PC-9 (cell line): ENCODE results near the gene DAAM1. TPM values are rescaled to one million over a fixed set of nuclear protein-coding genes. Genes with fewer than 3 reads are reported as not detected.

Source experiments
- BruUV-seq: library from RNA; stranded (reverse); fragments of 400-500 nt; replicated peaks from 2 replicates; lab custom pipeline; 2021; lab: Mats Ljungman, UMichigan
- CTCF ChIA-PET: fragments of 300-600 bp; sonication (Branson Sonifier 250); formaldehyde crosslinking; loops from one replicate; lab custom pipeline; 2022; ENCODE audit warnings: antibody characterized with exemption; lab: Charles Lee
- POLR2A ChIA-PET: fragments of 300-600 bp; sonication (Branson Sonifier 250); formaldehyde crosslinking; loops from one replicate; lab custom pipeline; 2022; ENCODE audit warnings: antibody characterized with exemption; ENCODE audit not compliant: unreplicated experiment; lab: Charles Lee
- DNase-seq, 2 experiments: peaks; one replicate each; pipeline versions ENCODE4 v3.0.0 to v3.0.0-alpha.2; 2015 to 2022; ENCODE audit warnings: mixed read lengths in 1 of 2
- H2AFZ ChIP-seq: fragments of 200-600 bp; sonication (generic); 2 replicates; pipeline ENCODE4 v1.8.1; 2017; ENCODE audit warnings: antibody characterized with exemption
- H3F3A ChIP-seq: fragments of 200-600 bp; sonication (generic); 2 replicates; pipeline ENCODE4 v1.8.1; 2017; ENCODE audit warnings: antibody characterized with exemption, mild to moderate bottlenecking, low read depth; ENCODE audit not compliant: insufficient read depth
- H3K27ac ChIP-seq: fragments of 200-600 bp; sonication (generic); 2 replicates; pipeline ENCODE4 v1.6.1; 2016; ENCODE audit warnings: mixed run types
- H3K27me3 ChIP-seq: fragments of 200-600 bp; sonication (generic); 2 replicates; pipeline ENCODE4 v1.6.1; 2016; ENCODE audit warnings: low read depth, mixed run types; ENCODE audit not compliant: insufficient read depth
- H3K36me3 ChIP-seq: fragments of 200-600 bp; sonication (generic); 2 replicates; pipeline ENCODE4 v1.6.1; 2016; ENCODE audit warnings: low read depth, mixed run types
- H3K4me1 ChIP-seq: fragments of 200-600 bp; sonication (generic); replicated peaks from 2 replicates; pipeline ENCODE4 v1.6.1; 2016; ENCODE audit warnings: mixed run types; ENCODE audit not compliant: insufficient read depth
- H3K4me2 ChIP-seq: fragments of 200-600 bp; sonication (generic); 2 replicates; pipeline ENCODE4 v1.6.1; 2017; ENCODE audit warnings: mixed run types
- H3K4me3 ChIP-seq: fragments of 200-600 bp; sonication (generic); 2 replicates; pipeline ENCODE4 v1.6.1; 2016; ENCODE audit warnings: mixed run types
- H3K79me2 ChIP-seq: fragments of 200-600 bp; sonication (generic); 2 replicates; pipeline ENCODE4 v1.6.1; 2017; ENCODE audit warnings: low read depth, mixed run types
- H3K9me2 ChIP-seq: fragments of 200-600 bp; sonication (generic); 2 replicates; pipeline ENCODE4 v1.8.1; 2017; ENCODE audit warnings: mild to moderate bottlenecking; ENCODE audit not compliant: insufficient read depth
- H3K9me3 ChIP-seq: fragments of 200-600 bp; sonication (generic); 2 replicates; pipeline ENCODE4 v1.8.1; 2016; ENCODE audit warnings: low read depth; ENCODE audit not compliant: insufficient read depth
- H4K20me1 ChIP-seq: fragments of 200-600 bp; sonication (generic); 2 replicates; pipeline ENCODE4 v1.8.1; 2017; ENCODE audit not compliant: insufficient read depth
- EZH2 ChIP-seq: fragments of 200-600 bp; sonication (generic); IDR thresholded peaks from 2 replicates; pipeline ENCODE4 v1.8.0; 2017; ENCODE audit warnings: antibody characterized with exemption, low read depth
- intact Hi-C: fragments of 100-400 bp; cut with micrococcal nuclease; formaldehyde crosslinking; loops from one replicate; pipeline ENCODE4 v1.10.0; 2022; ENCODE audit not compliant: unreplicated experiment
- total RNA-seq: library from RNA; stranded (reverse); gene quantifications from 2 replicates; pipeline ENCODE4 v1.2.3, GENCODE V29; 2021
- TF ChIP-seq, protein P1 (sequence below): fragments of 200-600 bp; sonication (generic); conservative IDR thresholded peaks from 2 replicates; pipeline ENCODE4 v1.6.1; 2017; ENCODE audit warnings: mixed run types, antibody characterized with exemption, mild to moderate bottlenecking, moderate library complexity

DAAM1 gene
- total RNA-seq, 1 experiment from 2014 or later = 70.7 TPM

DNA sequence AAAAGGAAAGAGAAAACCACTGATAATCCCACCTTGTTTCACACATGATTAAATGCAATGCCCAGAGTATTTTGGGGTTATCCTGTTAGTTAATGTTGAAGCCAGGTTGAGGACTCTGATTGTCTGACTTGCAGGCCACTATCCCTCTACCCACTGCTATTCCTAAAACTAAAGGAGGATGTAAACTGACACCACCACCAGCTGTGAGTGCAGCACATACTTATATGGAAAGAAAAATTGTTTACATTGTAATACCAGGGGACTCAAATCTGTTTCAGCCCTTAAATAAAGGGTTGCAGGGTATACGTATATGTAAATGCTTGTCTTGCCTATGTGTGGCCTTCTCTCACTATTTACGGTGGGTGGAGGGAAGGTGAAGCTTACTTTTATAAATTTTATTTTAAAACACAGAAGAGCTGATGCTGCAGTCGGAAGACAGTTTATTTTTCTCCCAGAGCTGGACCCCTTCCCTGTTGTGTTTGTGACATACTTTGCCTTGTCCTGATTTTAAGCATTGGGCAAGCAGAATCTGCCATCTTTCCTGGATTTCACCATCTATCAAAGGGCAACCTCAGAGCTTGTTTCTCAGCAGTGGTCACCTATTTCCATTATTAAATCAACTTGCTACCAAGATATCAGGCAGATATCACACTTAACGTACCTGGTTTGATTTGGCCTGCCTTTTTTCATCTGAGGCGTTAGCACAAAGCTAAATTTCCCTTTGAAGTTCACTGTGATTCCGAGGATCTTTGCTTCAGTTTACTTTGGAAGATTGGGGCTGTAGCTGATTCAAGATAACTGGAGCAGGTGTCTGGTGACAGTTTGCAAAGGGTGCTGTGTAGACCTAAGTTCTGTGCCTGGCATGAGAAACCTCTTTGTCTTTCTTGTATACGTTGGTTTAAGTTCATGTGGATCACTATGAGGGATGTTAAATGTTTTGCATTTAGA is 25.2 kb downstream of the DAAM1 start:
- Histone ChIP-seq H3K9me3 (no peaks in the 10 kb centered on the region), H3K36me3 (no peaks in the 10 kb centered on the region), H3K4me1 (peaks cover 3% of the 10 kb centered on the region; the same call in 1 of the 2 replicates), H3K27me3 (no peaks in the 10 kb centered on the region), H3K4me3 (no peak overlapping the region), H3K4me2 (no peak overlapping the region), H4K20me1 (no peaks in the 10 kb centered on the region), H2AFZ (no peak overlapping the region), H3F3A (no peaks in the 10 kb centered on the region), H3K9me2 (no peaks in the 10 kb centered on the region), H3K27ac (no peak overlapping the region), H3K79me2 (peaks cover 14% of the 10 kb centered on the region; the same call in 1 of the 2 replicates)
- CTCF ChIA-PET = interaction anchor here (0.5 kb wide), 1 partner anchor 100 kb away, joined by 3 read pairs; no protein-coding TSS in a partner anchor
- BruUV-seq = no TSS peak
- POLR2A ChIA-PET = interaction anchor here (0.5 kb wide), 1 partner anchor 54 kb away, joined by 9 read pairs; no protein-coding TSS in a partner anchor
- TF ChIP-seq EZH2 = no peak
- DNase-seq = no peak
- intact Hi-C loops = no loop called here

DNA sequence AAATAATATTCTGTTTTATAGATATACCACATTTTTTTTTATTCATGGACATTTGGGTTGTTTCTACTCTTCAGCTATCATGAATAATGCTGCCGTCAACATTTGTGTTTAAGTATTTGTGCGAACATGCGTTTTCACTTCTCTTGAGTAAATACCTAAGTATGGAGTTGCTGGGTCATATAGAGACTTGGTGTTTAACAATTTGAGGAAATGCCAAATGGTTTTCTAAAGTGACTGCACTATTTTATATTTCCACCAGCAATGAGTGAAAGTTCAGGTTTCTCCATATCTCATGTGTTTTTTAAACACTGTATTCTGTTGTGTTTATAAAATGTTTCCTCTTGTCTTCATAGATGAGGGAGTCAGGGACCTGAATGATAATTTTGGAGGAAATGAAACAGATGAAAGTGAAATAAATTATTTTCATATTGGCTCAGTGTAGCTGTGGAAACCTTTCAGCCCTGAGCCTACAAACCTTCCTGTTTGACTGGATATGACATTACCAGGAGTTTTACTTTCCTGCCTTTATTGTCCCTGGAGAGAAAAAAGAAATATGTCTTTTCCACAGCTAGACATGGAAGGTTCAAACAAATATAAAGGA is 26.3 kb downstream of the DAAM1 start:
- DNase-seq = no peak
- peaks cover 16% of the 10 kb centered on the region; the same call in 1 of the 2 replicates for H3K79me2 ChIP-seq
- ChIA-PET POLR2A (interaction anchor here (0.7 kb wide), 1 partner anchor 21 kb away, joined by 3 read pairs; no protein-coding TSS in a partner anchor), CTCF (no interaction called here)
- no peaks in the 10 kb centered on the region for H3K9me3 ChIP-seq
- no peak overlapping the region for H3K4me3 ChIP-seq
- intact Hi-C loops = no loop called here
- TF ChIP-seq, protein P1, sequence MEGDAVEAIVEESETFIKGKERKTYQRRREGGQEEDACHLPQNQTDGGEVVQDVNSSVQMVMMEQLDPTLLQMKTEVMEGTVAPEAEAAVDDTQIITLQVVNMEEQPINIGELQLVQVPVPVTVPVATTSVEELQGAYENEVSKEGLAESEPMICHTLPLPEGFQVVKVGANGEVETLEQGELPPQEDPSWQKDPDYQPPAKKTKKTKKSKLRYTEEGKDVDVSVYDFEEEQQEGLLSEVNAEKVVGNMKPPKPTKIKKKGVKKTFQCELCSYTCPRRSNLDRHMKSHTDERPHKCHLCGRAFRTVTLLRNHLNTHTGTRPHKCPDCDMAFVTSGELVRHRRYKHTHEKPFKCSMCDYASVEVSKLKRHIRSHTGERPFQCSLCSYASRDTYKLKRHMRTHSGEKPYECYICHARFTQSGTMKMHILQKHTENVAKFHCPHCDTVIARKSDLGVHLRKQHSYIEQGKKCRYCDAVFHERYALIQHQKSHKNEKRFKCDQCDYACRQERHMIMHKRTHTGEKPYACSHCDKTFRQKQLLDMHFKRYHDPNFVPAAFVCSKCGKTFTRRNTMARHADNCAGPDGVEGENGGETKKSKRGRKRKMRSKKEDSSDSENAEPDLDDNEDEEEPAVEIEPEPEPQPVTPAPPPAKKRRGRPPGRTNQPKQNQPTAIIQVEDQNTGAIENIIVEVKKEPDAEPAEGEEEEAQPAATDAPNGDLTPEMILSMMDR = no peak
- TF ChIP-seq EZH2 = no peak
- no peaks in the 10 kb centered on the region for H3F3A ChIP-seq
- H3K27me3 ChIP-seq = no peaks in the 10 kb centered on the region
- H3K4me1 ChIP-seq = peaks cover 3% of the 10 kb centered on the region; the same call in 1 of the 2 replicates
- no peak overlapping the region for H3K27ac ChIP-seq
- H4K20me1 ChIP-seq = no peaks in the 10 kb centered on the region
- H3K4me2 ChIP-seq = no peak overlapping the region
- H2AFZ ChIP-seq = no peak overlapping the region
- no peaks in the 10 kb centered on the region for H3K36me3 ChIP-seq
- BruUV-seq = no TSS peak
- no peaks in the 10 kb centered on the region for H3K9me2 ChIP-seq

DNA sequence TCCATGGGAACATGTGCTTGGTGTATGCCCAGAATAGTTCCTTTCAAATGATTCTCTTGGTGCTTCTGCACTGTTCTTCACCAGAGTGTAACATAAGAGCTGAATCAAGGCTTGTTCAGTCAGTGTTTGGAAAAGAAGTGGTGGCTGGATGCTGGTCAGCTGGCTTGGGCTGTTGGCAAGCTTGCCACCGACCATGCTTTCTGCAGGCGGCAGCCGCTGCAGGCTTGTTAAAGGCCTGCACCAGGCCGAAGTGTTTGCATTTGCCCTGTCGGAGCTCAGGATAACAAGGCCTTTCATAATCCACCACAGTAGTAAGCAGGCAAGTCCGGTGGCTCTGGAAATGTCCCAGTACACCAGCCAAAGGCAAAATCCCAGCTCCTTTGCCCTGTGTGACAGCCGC is 26.9 kb downstream of the DAAM1 start:
- H3K27me3 ChIP-seq = no peaks in the 10 kb centered on the region
- no TSS peak for BruUV-seq
- H3K27ac ChIP-seq = no peak overlapping the region
- H3K9me3 ChIP-seq = no peaks in the 10 kb centered on the region
- peaks cover 16% of the 10 kb centered on the region; the same call in 1 of the 2 replicates for H3K79me2 ChIP-seq
- H4K20me1 ChIP-seq = no peaks in the 10 kb centered on the region
- no peaks in the 10 kb centered on the region for H3F3A ChIP-seq
- H3K9me2 ChIP-seq = no peaks in the 10 kb centered on the region
- H3K4me3 ChIP-seq = no peak overlapping the region
- no peak for DNase-seq
- no peak for TF ChIP-seq EZH2
- TF ChIP-seq, protein P1 = no peak
- no peaks in the 10 kb centered on the region for H3K36me3 ChIP-seq
- H3K4me2 ChIP-seq = no peak overlapping the region
- CTCF ChIA-PET = no interaction called here
- peaks cover 3% of the 10 kb centered on the region; the same call in 1 of the 2 replicates for H3K4me1 ChIP-seq
- H2AFZ ChIP-seq = no peak overlapping the region
- intact Hi-C loops = no loop called here
- POLR2A ChIA-PET = interaction anchor here (0.7 kb wide), 1 partner anchor 21 kb away, joined by 3 read pairs; no protein-coding TSS in a partner anchor
